Stimulated activated naive CD8-positive, alpha-beta T cell treated with anti-CD3 and anti-CD28 coated beads, Interleukin-15, Interleukin-2, amounts not matched to agents 100 ng/mL and 50 ng/mL, for 24 hours (primary cell): Measurements from ENCODE around the gene PRM3.

ENCODE experiments used
- H3K27ac Mint-ChIP-seq: one replicate; pipeline ENCODE4 v1.8.0; 2021; ENCODE audit warnings: mild to moderate bottlenecking, mixed read lengths
- H3K27me3 Mint-ChIP-seq: one replicate; pipeline ENCODE4 v1.8.0; 2021; ENCODE audit warnings: mixed read lengths
- H3K36me3 Mint-ChIP-seq: one replicate; pipeline ENCODE4 v1.8.0; 2021; ENCODE audit warnings: low read depth, mixed read lengths
- H3K4me1 Mint-ChIP-seq: one replicate; pipeline ENCODE4 v1.8.0; 2021; ENCODE audit warnings: low read depth, mixed read lengths
- H3K4me3 Mint-ChIP-seq: one replicate; pipeline ENCODE4 v1.8.0; 2021; ENCODE audit warnings: mild to moderate bottlenecking, mixed read lengths
- H3K9me3 Mint-ChIP-seq: one replicate; pipeline ENCODE4 v1.8.0; 2021; ENCODE audit warnings: mixed read lengths

The PRM3 gene

DNA sequence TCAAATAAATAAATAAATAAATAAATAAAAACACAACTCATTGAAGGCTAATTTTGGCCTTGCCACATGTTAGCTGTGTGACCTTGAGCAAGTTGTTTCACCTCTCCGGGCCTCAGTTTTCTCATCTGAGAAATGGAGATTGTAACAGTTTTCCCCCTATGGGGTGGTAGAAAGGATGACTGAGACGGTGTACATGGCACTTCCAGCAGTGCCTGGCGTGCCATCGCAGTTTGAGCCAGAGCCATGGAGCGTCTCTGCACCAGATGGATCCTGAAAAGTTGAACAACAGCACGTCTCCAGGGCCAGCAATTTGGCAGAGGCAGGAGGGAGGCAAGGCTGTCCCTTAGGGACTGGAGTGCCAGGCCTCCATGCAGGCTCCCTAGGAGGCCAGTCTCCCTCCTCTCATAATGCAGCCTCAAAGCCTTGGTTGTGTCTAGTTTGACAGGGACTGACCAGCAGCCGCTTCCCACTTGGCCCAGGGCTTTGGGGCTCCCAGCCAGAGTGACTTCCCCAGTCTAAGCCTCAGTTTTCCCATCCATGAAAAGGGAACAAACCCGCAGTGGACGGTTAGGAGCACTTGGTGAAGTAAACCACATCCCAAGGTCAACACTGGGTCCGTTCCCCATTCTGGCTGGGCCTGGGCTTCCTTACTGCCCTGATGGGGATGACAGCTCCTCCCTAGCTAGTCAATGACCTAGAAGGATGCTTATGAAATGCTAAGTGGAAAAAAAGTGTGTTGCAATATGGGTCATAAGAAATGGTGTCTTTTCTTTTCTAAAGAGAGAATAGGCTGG, 36.8 kb downstream of the PRM3 start:
- Mint-ChIP-seq H3K4me1 (peaks cover 42% of the 10 kb centered on the region), H3K27ac (peak overlapping the region; percentile 83), H3K4me3 (no peak overlapping the region), H3K27me3 (no peaks in the 10 kb centered on the region), H3K36me3 (no peaks in the 10 kb centered on the region), H3K9me3 (no peaks in the 10 kb centered on the region)

DNA sequence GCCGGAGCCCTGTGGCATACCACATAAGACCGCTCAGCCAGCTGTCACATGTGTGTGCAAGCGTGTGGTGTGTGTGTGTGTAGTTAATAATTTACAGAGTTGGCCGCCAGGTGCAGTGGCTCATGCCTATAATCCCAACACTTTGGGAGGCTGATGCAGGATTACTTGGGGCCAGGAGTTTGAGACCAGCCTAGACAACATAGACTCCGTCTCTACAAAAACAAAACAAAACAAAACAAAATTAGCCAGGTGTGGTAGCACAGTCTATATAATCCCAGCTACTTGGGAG, 37.8 kb downstream of the PRM3 start:
- no peaks in the 10 kb centered on the region for H3K9me3 Mint-ChIP-seq
- H3K27me3 Mint-ChIP-seq = no peaks in the 10 kb centered on the region
- peaks cover 52% of the 10 kb centered on the region for H3K4me1 Mint-ChIP-seq
- H3K27ac Mint-ChIP-seq = peak overlapping the region; percentile 93
- H3K4me3 Mint-ChIP-seq = no peak overlapping the region
- no peaks in the 10 kb centered on the region for H3K36me3 Mint-ChIP-seq

DNA sequence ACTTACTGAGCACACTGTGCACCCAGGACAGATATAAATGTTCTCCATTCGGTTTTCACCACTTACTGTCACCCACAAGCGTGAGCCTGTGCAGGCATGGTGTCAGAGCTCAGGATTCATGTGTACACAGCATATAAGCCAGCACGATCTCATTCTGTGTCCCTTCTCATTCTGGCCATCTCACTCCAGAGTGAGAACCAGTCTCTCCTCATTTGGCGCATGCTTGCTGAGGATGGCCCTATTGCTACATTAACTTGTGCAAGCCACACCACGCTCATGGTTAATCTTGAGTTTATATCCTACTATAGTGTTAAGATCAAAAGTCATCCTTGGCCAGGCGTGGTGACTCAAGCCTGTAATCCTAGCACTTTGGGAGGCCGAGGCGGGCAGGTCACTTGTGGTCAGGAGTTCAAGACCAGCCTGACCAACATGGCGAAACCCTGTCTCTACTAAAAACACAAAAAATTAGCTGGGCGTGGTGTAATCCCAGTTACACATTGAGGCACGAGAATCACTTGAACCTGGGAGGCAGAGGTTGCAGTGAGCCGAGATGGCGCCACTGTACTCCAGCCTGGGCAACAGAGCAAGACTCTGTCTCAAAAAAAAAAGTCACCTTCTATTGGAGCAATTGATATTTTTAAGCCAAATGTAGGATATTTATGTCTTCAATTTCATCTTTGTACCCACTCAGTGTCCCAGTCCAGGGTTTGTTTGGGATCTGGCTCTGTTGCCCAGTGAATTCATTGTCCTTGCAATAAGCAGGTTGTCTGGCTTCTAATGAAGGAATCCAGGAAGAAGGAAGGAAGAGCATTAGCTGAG, 38.3 kb downstream of the PRM3 start:
- Mint-ChIP-seq H3K36me3 (no peaks in the 10 kb centered on the region), H3K9me3 (no peaks in the 10 kb centered on the region), H3K4me1 (peaks cover 53% of the 10 kb centered on the region), H3K4me3 (peak overlapping the region; percentile 56), H3K27ac (peak overlapping the region; percentile 93), H3K27me3 (no peaks in the 10 kb centered on the region)

DNA sequence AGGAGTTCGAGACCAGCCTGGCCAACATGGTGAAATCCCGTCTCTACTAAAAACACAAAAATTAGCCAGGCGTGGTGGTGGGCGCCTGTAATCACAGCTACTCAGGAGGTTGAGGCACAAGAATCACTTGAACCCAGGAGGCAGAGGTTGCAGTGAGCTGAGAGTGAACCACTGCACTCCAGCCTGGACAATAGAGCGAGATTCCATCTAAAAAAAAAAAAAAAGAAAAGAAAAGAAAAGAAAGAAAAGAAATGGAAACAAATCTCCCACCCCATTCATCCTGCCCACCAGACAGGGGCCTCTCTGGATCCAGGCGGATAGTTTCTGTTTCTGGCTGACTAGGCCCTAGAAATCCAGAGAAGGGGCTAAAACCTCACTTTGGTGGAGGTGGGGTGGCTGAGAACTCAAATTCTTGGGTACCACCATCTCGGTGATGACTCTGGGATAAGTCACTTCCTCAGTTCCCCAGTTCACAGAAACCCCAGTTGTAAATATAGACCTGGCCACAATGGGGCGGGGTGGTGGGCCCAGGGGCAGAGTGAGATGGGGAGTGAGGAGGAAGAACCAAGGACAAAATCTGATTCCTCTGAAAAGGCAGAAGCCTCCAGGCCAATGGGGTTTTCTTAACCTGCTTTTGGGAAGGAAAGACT, 39.6 kb downstream of the PRM3 start:
- Mint-ChIP-seq H3K27ac (peak overlapping the region; percentile 97), H3K36me3 (no peaks in the 10 kb centered on the region), H3K9me3 (no peaks in the 10 kb centered on the region), H3K4me1 (peaks cover 58% of the 10 kb centered on the region), H3K4me3 (peak overlapping the region; percentile 65), H3K27me3 (no peaks in the 10 kb centered on the region)

DNA sequence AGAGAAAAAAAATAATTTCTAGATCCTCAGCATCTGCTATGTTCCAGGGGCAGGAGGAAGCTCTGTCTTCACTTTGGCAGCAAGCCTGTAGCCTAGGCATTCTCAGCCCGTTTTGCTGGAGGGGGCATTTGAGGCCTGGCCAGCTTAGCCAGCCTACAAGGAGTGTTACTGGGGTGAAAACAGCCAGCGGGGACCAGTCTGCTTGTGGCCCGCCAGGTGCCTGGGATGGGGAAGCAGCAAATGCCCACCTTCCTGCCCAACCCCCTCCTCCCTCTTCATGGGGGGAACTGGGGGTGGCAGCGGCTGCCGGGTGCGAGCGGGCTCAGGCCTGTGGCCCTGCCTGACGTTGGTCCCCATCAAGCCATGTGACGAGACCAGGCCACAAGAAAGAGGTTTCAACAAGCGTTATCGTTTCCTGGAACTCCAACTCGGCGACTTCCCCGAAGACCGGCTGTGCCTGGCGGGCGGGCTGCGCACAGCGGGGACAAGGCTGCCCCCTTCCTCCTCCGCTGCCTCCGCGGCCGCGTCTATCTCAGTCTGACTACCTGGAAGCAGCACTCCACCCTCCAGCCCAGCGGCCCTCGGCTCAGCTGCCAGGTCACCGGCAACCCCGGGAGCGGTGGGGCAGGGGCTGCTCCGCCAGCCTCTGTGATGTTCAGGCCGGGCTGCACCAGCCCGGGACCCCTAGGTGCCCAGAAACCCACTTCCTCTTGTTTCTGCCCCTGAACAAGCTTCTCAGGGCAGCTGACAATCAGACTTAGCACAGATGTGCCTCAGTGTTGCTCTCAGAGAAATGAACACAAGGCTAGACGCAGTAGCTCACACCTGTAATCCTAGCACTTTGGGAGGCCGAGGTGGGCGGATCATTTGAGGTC, 40.3 kb downstream of the PRM3 start:
- peaks cover 65% of the 10 kb centered on the region for H3K4me1 Mint-ChIP-seq
- peak overlapping the region; percentile 65 for H3K4me3 Mint-ChIP-seq
- no peaks in the 10 kb centered on the region for H3K36me3 Mint-ChIP-seq
- no peaks in the 10 kb centered on the region for H3K9me3 Mint-ChIP-seq
- peak overlapping the region; percentile 97 for H3K27ac Mint-ChIP-seq
- no peaks in the 10 kb centered on the region for H3K27me3 Mint-ChIP-seq

DNA sequence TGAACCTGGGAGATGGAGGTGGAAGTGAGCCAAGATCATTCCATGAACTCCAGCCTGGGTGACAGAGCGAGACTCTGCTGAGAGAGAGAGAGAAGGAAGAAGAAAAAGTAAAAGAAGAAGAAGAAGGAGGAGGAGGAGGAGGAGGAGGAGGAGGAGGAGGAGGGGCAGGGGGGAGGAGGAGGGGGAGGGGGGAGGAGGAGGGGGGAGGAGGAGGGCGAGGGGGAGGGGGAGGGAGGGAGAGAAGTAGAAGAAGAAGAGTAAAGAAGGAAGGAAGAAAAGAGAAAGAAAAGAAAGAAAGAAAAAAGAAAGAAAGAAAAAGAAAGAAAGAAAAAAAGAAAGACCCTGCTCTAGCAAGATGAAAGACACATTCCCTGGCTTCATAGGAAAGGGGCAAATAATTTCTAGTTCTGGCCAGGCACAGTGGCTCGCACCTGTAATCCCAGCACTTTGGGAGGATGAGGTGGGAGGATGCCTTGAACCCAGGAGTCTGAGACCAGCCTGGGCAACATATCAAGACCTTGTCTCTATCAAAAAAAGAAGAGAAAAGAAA, 41.1 kb downstream of the PRM3 start:
- peak overlapping the region; percentile 65 for H3K4me3 Mint-ChIP-seq
- no peaks in the 10 kb centered on the region for H3K27me3 Mint-ChIP-seq
- H3K27ac Mint-ChIP-seq = peak overlapping the region; percentile 97
- H3K9me3 Mint-ChIP-seq = no peaks in the 10 kb centered on the region
- H3K36me3 Mint-ChIP-seq = no peaks in the 10 kb centered on the region
- peaks cover 71% of the 10 kb centered on the region for H3K4me1 Mint-ChIP-seq

DNA sequence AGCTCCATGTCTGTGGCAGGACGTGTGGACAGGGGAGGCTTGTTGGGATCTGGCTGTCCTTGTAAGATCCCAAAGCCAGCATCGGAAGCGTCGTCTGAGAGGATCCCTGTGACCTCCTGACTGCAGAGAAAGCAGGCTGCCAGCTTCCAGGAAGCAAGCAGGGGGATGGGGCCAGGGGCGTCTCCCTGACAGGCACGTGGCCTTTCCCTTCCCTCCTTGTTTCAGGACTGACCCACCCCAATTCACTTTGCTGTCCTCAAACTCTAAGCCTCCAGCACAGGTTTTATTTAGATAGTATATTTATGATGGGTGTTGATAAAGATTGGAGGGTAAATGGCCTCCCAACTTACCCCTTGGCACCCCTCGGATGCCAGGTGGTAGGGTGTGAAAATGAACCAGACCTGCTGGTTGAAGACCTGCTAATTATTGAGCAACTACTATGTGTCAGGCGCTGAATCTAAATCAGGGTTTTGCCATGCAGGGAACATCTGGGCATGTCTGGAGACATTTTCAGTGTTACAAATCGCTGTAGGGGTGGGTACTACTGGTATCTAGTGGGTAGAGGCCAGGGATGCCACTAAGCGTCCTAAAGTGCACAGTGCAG, 42.0 kb downstream of the PRM3 start:
- Mint-ChIP-seq H3K36me3 (no peaks in the 10 kb centered on the region), H3K4me3 (peak overlapping the region; percentile 23), H3K4me1 (peaks cover 78% of the 10 kb centered on the region)

DNA sequence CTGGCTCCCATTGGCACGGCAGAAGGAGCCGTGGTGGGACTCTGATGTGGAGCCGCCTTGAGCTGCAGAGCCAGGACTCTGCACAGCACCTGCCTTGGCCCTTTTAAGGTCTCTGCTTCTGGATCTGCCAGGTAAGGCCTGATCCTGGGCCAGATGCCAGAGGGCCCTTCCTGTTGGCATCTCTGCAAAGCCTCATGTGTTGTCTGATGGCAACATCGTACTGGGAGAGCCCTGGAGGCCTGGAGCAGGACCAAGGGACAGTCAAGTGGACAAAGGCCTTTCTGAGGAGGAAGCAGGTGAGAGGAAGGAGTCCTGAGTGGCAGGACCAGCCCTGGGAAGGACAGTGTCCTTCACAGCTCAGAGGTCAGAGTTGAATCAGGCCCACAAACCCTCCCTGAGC, 43.5 kb downstream of the PRM3 start:
- peak overlapping the region; percentile 72 for H3K27ac Mint-ChIP-seq
- H3K9me3 Mint-ChIP-seq = no peaks in the 10 kb centered on the region

More for the DNA sequence above, 42.0 kb downstream of the PRM3 start:
- H3K27ac Mint-ChIP-seq = peak overlapping the region; percentile 97
- H3K9me3 Mint-ChIP-seq = no peaks in the 10 kb centered on the region
- no peaks in the 10 kb centered on the region for H3K27me3 Mint-ChIP-seq

DNA sequence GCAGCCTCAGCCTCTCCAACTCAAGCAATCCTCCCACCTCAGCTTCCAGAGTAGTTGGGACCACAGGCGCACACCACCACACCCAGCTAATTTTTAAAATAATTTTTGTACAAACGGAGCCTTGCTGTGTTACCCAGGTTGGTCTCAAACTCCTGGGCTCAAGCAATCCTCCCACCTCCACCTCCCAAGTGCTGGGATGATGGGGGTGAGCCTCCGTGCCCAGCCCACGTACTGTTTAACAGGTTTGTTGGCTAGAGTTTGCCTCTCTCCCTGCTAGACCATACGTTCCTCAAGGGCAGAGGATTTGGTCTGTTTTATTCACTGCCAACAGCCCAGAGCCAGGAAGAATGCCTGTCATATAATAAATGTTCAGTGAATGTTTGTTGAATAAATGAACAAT, 44.0 kb downstream of the PRM3 start:
- peaks cover 84% of the 10 kb centered on the region for H3K4me1 Mint-ChIP-seq
- peak overlapping the region; percentile 72 for H3K27ac Mint-ChIP-seq
- H3K4me3 Mint-ChIP-seq = no peak overlapping the region

More for the DNA sequence above, 43.5 kb downstream of the PRM3 start:
- Mint-ChIP-seq H3K36me3 (no peaks in the 10 kb centered on the region), H3K4me1 (peaks cover 84% of the 10 kb centered on the region), H3K4me3 (no peak overlapping the region), H3K27me3 (no peaks in the 10 kb centered on the region)

DNA sequence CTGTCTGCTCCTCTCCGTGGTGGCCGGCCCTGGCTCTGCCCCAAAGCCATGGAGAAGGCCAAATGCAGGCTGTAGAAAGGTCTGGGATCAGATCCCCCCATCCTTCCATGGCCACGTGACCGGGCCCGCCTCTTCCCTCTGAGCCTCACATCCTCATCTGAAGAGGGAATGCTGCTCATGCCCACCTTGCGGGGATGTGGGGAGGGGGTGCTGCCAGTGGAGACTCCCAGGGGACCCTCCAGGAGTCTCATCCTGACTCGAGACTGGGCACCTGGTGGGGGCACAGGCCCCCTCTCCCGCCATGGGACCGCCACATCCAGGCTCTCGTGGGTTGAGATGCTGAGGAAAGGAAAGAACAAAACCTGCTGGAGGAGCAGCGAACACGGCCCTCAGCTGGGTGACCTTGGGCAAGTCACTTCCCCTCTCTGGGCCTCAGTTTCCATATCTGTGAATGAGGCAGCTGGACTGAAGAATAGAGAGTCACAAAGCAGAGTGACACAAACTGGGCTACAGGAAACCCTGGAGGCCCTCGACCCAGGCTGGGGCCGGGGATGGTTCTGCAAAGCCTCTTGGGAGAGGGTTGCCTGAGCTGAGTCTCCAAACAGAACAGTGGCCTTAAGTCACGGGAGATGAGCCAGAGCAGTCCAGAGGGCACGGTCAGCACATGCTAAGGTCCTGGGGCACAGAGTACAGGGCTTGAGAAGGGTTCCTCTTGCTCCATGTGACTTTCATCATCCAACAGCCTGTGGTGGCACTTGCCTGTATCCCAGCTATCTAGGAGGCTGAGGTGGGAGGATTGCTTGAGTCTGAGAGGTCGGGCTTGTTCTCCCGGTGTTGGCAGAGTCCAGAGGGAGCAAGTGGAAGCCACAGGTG, 47.5 kb downstream of the PRM3 start:
- Mint-ChIP-seq H3K9me3 (no peaks in the 10 kb centered on the region), H3K4me3 (peak overlapping the region; percentile 69), H3K27me3 (no peaks in the 10 kb centered on the region), H3K36me3 (no peaks in the 10 kb centered on the region), H3K27ac (peak overlapping the region; percentile 99), H3K4me1 (peaks cover 71% of the 10 kb centered on the region)

More for the DNA sequence above, 44.0 kb downstream of the PRM3 start:
- Mint-ChIP-seq H3K27me3 (no peaks in the 10 kb centered on the region), H3K36me3 (no peaks in the 10 kb centered on the region), H3K9me3 (no peaks in the 10 kb centered on the region)

DNA sequence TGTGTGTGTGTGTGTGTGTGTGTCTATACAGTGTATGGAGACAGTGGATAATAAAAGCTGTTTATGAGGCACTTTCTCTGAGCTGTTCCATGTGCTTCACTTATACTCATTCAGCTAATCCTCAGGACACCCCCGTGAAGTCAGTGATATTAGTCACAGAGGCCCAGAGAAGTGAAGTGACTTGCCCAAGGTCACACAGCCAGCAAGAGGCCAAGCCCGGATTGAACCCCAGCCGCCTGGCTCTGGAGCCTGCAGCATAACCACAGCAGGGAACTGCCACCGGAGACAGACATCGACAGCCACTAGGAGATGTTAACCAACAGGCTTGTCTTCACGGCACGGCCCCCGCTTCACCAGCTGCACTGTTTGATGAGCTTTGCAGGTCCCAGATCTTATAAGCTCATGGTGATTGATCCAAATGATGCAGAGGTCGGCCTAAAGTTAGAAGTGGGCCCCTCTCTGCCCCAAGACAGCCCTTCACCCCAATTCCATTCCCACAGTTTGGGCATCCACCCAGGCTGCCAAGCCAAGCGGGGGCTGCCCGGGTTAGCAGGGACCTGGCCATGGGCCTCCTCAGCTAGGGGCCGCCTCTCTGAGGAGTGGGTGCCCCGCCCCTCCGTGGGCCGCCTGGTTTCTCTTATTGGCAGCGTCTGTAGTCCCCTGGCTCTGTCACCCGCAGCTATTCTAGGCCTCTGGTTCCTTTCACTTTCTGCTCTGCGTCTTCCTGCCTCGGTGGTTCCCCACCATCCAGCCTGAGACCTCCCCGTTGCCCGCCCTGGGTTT, 48.3 kb downstream of the PRM3 start:
- H3K4me1 Mint-ChIP-seq = peaks cover 68% of the 10 kb centered on the region
- no peaks in the 10 kb centered on the region for H3K27me3 Mint-ChIP-seq
- no peaks in the 10 kb centered on the region for H3K9me3 Mint-ChIP-seq
- H3K36me3 Mint-ChIP-seq = no peaks in the 10 kb centered on the region
- peak overlapping the region; percentile 69 for H3K4me3 Mint-ChIP-seq
- peak overlapping the region; percentile 99 for H3K27ac Mint-ChIP-seq

DNA sequence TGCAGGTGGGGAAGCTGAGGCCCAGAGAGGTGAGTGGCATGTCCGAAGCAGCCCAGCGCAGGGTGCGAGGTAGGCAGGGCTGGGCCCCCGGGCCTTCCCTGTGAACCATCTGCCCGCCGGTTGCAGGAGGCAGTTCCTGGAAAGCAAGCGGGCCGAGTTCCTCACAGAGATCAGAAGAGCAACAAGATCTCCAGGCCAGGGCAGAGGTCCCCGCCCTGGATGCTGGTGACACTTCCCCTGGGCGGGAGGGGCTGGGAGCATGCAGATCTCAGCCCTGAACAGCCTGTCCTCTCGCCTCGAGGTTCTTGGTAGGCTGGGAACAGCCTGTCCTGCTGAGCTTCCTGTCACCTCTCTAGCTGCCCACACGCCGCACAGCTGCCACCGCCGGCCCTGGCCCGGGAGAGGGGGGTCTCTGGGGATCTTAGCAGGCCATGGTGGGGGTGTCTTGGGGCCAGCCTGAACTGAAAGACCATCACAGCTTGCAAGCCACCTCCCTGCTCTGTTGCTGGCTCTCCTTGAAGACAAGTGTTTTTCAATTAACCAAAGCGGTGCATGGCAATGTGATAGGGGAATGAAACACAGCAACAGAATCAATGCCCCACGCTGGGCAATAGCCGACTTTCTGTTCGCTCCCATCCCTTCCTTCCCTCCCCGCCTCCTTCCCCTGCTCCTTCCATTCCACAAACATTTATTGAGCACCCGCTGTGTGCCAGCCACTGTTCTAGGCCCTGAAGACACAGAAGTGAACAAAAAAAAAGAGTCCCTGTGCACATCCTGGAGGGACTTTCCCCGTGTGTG, 49.1 kb downstream of the PRM3 start:
- no peaks in the 10 kb centered on the region for H3K36me3 Mint-ChIP-seq
- no peaks in the 10 kb centered on the region for H3K9me3 Mint-ChIP-seq
- H3K27ac Mint-ChIP-seq = peak overlapping the region; percentile 99
- H3K4me1 Mint-ChIP-seq = peaks cover 69% of the 10 kb centered on the region
- H3K4me3 Mint-ChIP-seq = peak overlapping the region; percentile 69
- H3K27me3 Mint-ChIP-seq = no peaks in the 10 kb centered on the region
